Jurkat, Clone E6-1 (cell line): ENCODE measurements around the gene SOX6.
A peak's percentile ranks its signal among the peaks of the same experiment; 100 is the strongest.

Experiments
- DNase-seq: peaks from one replicate; pipeline ENCODE4 v3.0.0-alpha.2; 2011; ENCODE audit warnings: low read depth, low spot score
- H3K4me3 ChIP-seq: 2 replicates; pipeline ENCODE4 v1.5.1; 2011; ENCODE audit warnings: mild to moderate bottlenecking, low read length, control low read depth, moderate library complexity

SOX6 gene

DNA sequence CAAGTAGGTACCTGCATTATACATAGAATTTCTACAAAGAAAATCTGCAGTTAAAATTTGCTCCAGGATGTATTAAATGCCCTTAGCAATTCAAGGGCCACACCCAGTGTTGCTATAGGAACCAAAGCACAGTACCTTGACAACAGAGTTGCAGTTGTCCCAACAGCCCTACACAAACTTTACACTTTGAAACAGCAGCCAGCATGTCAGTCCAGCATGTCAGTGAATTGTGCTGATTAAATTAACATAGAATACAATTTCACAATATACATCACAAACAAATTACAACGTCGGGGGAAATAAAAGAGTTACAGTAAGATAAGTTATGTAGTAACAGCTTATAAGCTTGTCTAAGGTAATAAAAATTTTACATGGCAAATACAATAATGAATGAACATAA, 389.2 kb downstream of the SOX6 start:
- no peak overlapping the region for H3K4me3 ChIP-seq
- DNase-seq, result no peak

DNA sequence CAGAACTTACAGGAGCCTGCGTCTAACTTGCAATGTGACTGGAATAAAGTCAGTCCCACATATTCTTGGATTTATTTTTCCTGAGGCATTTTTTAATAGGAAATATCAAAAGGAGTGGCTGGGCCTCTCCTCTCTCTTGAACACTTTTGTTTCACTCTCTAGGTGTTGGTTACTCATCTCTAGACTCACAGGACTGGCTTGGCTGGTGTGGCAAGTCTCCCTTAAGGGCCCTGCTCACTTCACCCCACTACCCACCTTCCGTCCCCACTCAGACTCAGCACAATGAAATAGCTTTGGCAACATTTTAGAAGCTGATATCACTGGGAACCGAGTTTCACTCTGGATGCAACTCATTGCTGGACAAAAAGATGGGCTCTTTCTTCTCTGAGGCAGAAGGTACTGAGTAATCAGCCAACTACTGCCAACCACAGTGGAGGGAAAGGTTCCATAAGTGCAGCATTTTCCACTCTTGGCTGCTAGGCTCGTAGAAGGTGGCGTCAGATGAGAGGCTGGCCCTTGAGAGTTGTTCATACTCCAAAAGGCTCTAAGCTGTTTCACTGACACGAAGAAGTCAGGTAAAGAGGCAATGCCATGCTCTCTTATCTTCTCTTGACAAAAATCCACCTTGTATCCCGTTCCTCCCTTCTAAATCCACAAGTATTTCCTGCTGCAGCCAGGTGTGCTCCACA, 390.6 kb downstream of the SOX6 start:
- H3K4me3 ChIP-seq, result no peak overlapping the region
- no peak for DNase-seq

- no peak overlapping the region for H3K4me3 ChIP-seq
- no peak for DNase-seq
Measured at GRCh38 chr11:15963266-15963665, 393.1 kb downstream of the SOX6 start.

GRCh38 chr11:15958910-15959309, 397.4 kb downstream of the SOX6 start:
- no peak for DNase-seq
- H3K4me3 ChIP-seq, result no peak overlapping the region

DNA sequence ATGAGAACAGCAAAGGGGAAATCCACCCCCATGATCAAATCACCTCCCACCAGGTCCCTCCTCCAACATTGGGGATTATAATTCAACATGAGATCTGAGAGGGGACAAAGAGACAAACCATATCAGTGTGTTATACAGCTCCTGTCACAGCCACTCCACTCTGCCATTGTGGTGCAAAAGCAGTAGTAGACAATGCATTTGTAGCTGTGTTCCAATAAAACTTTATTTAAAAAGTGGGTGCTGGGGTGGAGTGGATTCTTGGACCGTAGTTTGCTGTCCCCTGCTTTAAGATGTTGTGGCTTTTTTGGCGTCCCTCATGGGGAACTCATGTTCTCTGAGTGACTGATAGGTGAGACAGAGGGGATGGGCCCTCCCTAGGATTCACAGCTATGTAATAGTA, 399.1 kb downstream of the SOX6 start:
- H3K4me3 ChIP-seq, result no peak overlapping the region
- no peak for DNase-seq

DNA sequence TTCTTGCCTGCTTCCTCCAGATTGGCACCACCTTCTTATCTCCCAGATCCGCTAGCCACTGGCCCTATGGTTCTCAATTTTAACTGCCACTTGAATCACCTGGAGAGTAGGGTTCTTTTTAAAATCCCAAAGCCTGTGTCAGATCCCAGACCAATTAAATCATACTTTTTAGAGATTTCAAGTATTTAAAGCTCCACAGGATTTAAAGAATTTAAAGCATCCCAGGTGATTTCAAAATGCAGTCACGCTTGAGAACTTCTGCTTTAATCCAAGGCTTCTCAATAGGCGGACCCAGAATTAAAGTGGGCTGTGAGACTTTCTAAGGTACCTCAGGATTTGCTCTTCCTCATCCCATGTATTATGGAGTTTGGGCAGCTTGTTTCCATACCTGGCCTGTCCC, 400.0 kb downstream of the SOX6 start:
- no peak overlapping the region for H3K4me3 ChIP-seq
- no peak for DNase-seq

- no peak overlapping the region for H3K4me3 ChIP-seq
- no peak for DNase-seq
Measured at GRCh38 chr11:15955595-15955994, 400.8 kb downstream of the SOX6 start.

GRCh38 chr11:15947681-15948648, 408.4 kb downstream of the SOX6 start:
- H3K4me3 ChIP-seq, result no peak overlapping the region
- no peak for DNase-seq

DNA sequence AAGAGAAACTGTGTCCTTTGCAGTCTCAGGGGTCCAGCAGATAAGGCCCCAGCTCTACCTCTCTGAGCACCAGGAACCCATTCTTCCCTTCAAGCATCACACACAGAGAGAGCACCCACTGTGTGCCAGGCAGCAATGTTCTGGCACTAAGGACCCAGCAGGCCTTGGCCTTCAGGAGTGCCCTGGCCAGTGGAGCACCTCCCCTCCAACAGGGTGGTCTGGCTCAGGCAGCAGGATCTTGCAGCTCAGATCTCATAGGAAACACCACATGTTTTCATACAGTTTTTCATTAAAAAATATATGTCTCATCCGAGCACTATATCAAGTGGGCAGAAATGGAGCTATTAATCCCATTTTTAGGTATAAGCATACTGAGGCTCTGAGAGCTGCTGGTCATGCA, 410.6 kb downstream of the SOX6 start:
- H3K4me3 ChIP-seq, result no peak overlapping the region
- no peak for DNase-seq

DNA sequence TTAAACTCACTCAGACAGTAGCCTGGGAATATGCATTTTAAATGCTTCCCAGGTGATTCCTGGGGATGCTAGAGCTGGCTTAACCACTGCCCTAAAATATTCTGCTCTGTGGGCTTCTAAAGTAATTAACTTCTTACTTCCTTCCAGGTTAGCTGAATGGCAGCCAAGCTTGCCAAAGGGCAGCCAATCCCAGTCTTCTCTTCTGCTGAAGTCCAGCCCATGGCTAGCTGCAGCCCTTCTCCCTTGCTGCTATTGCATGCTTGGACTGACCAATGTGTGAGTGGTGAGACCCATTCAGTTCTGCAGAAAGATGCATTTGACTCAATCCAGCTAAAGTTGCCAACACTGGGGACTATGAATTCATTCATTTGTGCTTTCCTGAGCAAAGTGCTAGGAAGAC, 411.9 kb downstream of the SOX6 start:
- no peak overlapping the region for H3K4me3 ChIP-seq
- no peak for DNase-seq

DNA sequence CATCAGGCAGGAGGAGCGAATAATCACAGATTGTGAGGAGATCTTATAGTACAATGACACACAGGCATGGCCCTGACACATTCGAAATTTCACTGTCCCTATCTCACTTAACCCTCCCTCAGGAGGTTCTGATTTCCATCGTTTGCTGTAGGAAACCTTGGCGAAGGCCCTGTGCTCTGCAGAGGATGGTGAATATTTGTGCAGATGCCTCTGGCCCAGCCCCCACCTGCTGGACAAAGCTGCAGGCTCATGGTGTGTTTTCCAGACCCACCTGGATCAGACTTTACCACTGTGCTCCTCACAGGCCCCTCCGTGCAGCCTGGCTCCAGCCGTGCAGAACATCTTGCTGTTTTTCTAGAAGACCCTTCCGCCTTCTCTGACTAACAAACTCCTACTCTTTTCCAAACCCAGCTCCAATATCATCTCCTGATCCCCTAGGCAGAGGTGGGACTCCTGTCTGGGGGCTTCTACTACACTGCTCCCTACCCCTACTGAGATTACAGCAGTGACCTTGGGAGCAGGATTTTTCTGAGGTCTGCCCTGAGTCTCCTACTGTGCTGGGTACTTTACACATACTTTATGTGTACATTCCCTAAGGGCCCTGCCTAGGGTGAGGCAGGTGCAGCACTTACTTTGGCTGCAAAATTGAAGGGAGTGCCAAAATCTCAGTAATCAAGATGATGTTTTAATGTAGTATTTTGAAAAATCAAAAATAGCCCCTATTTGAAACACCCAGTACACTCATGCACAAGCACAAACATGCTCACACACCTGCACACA, 412.7 kb downstream of the SOX6 start:
- DNase-seq, result no peak
- H3K4me3 ChIP-seq, result no peak overlapping the region

DNA sequence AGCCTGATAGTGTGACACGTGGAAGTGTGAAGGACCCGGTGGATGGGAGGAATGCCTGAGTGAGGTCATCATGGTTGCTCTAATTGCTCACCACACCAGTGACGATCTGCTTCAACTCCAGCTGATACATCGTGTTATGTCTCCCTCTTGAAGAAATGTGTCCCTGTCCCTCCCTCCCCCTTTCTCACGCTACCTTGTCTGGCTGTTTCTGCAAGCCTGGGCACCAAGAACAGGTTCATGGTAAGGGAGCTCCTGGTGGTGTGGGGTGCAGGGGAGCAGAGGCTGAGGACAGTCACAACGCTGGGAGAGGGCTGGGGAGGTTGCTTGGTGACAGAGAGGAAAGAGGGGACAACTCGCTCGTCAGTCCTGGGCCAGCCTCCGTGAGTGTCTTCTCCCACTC, 413.4 kb downstream of the SOX6 start:
- no peak for DNase-seq
- H3K4me3 ChIP-seq, result no peak overlapping the region

DNA sequence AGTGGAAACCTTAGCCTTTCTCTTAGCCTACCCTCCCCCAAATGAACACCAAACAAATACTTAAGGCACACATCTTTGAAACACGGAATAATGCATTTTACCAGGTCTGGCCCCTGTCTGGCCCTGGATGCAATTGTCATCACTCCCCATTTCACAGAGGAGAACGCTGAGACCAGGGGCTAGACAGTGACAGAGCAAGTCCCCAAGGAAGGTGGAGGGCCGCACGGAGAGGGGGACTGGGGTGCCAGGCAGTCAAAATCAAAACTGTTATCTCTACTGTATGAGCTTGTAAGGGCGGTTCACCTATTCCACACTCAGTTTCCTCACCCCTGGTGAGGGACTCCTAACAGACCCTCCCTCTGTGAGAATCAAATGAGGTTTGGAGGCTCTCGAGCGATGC, 414.2 kb downstream of the SOX6 start:
- no peak overlapping the region for H3K4me3 ChIP-seq
- DNase-seq, result no peak

DNA sequence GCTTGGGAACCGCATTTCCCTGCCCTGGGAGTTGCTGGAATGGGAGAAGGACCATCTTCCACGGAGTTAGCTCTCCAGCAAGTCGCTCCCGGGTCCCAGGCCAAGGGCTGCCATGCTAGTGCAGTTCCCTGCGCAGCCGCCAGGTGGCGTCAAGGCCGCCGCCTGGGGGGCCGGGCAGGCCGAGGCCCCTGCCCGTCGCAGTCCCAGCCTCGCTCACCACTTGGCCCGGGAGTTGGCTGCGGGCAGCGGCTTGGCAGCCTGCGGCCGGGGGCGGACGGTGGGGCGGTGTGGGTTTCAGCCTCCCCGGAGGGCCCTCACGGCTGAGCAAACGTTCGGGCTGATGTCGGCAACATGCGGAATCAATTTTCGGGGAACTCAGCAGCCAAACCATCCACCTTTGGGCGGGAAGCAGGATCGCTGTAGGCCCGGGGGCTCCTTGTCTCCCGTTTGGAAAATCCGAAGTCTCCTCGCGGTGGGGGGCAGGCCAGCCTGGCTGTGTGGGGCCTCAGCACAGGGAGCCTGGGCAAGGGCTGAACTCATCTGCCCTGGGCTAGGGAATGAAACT, 415.1 kb downstream of the SOX6 start:
- no peak overlapping the region for H3K4me3 ChIP-seq
- peak; percentile 4 for DNase-seq

DNA sequence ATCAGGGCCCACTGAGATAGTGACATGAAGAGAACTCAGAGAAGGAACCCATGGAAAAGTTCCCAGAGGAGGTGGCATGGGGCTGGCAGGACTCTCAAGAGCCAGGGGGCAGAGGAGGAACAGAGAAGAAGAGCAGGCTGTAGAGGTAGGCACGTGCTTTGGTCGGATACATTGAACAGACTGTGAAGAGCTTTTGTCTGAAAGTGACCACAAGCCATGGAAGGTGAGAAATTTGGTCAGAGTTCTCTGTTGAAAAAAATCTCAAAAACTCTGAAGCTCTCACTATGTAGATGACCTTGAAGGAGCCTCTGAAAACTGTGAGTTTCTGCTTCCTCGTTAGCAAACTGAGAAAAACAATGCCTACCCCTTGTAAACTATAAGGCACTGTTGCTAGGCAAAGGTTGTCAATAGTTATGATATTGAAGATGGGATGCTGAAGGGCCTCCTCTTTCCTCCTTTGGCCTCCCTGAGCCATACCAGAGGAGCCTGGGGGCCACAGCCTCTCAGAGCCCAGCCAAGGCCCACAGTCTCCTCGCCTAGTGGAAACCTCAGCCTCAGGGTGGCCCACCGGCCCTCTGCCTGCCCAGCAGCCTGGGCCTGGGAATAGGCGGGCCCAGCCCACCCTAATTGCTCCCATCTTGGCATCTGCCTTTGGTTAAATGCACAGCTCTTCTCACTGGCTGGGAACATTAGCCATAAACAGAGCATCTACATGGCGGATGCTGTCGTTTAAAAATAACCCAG, 415.7 kb downstream of the SOX6 start:
- no peak for DNase-seq
- no peak overlapping the region for H3K4me3 ChIP-seq

- no peak overlapping the region for H3K4me3 ChIP-seq
- DNase-seq, result no peak
Measured at GRCh38 chr11:15938983-15939382, 417.4 kb downstream of the SOX6 start.

DNA sequence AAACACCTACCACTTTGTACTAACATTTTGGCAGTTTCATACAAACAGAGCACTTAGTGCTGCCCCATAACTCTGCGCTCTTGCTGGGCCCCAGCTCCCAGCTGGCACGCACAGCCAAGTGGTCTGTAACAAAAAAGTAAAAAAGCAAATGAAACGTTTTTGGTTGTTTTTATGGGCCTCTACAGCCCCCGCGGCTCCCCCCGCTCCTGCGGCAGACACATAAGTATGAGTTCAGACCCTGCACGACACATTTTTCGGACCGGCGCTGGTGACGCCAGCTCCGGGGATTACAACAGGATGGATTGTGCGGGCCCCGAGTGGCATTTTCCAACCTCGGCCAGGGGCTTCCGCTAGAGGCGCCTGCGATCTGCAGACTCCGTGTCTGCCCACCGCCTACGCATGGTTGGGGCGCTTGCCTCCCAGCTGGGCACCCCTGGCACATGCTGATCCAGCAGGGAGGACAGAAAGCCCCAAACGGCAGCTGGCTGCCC, 418.2 kb downstream of the SOX6 start:
- no peak overlapping the region for H3K4me3 ChIP-seq
- DNase-seq, result no peak

- DNase-seq, result no peak
- H3K4me3 ChIP-seq, result no peak overlapping the region
Measured at GRCh38 chr11:15937601-15938120, 418.7 kb downstream of the SOX6 start.
